SH-SY5Y (cell line): ENCODE data around the gene INPP4A.

Experiments used
- GATA2 ChIP-seq: IDR thresholded peaks from 2 replicates; pipeline ENCODE4 v1.6.1; 2011; ENCODE audit warnings: mild to moderate bottlenecking, low read depth, low read length
- GATA3 ChIP-seq: IDR thresholded peaks from 2 replicates; pipeline ENCODE4 v1.6.1; 2011; ENCODE audit warnings: low read depth, mild to moderate bottlenecking, low read length, moderate library complexity

Gene INPP4A

GRCh38 chr2:98578231-98578630, 133.6 kb downstream of the INPP4A start:
- TF ChIP-seq GATA2 (no peak), GATA3 (no peak)

GRCh38 chr2:98579926-98580325, 135.3 kb downstream of the INPP4A start:
- TF ChIP-seq GATA2 (no peak), GATA3 (no peak)

- TF ChIP-seq GATA2: no peak
Observed at GRCh38 chr2:98580656-98581284, 136.1 kb downstream of the INPP4A start.

- no peak for TF ChIP-seq GATA3
- TF ChIP-seq GATA2: no peak
Observed at GRCh38 chr2:98582523-98582922, 137.9 kb downstream of the INPP4A start.

- TF ChIP-seq GATA3 (no peak), GATA2 (no peak)
Observed at GRCh38 chr2:98583276-98583675, 138.6 kb downstream of the INPP4A start.

GRCh38 chr2:98583816-98584618, 139.4 kb downstream of the INPP4A start:
- TF ChIP-seq GATA3: no peak
- TF ChIP-seq GATA2: no peak

- TF ChIP-seq GATA3 (no peak), GATA2 (no peak)
Observed at GRCh38 chr2:98585386-98585785, 140.7 kb downstream of the INPP4A start.

GRCh38 chr2:98586551-98587140, 142.0 kb downstream of the INPP4A start:
- TF ChIP-seq GATA3 (no peak), GATA2 (no peak)

- TF ChIP-seq GATA3: no peak
- TF ChIP-seq GATA2: no peak
Observed at GRCh38 chr2:98588880-98589431, 144.3 kb downstream of the INPP4A start.

- TF ChIP-seq GATA2 (no peak), GATA3 (no peak)
Observed at GRCh38 chr2:98589489-98589888, 144.8 kb downstream of the INPP4A start.

- TF ChIP-seq GATA2: no peak
- TF ChIP-seq GATA3: no peak
Observed at GRCh38 chr2:98592565-98592964, 147.9 kb downstream of the INPP4A start.

- no peak for TF ChIP-seq GATA2
- TF ChIP-seq GATA3: no peak
Observed at GRCh38 chr2:98598781-98599428, 154.2 kb downstream of the INPP4A start.

GRCh38 chr2:98601532-98602132, 157.0 kb downstream of the INPP4A start:
- TF ChIP-seq GATA2 (no peak), GATA3 (no peak)

- TF ChIP-seq GATA2: no peak
- TF ChIP-seq GATA3: no peak
Observed at GRCh38 chr2:98604547-98604946, 159.9 kb downstream of the INPP4A start.
